Measurements from ENCODE around the gene RAB1B.

Gene RAB1B

GRCh38 chr11:66268244-66268951, at the start of gene RAB1B:
RAB1B (plus strand) TSS chr11:66268639; CDS start chr11:66268680, 41 bp downstream.
- peak; percentile 100 for DNase-seq (ENCODE audit: low read depth)

- no peak for DNase-seq (ENCODE audit: low read depth)
Observed at GRCh38 chr11:66218846-66219620, 49.4 kb upstream of the RAB1B start.

GRCh38 chr11:66219846-66220565, 48.4 kb upstream of the RAB1B start:
- DNase-seq (ENCODE audit: low read depth): no peak

- no peak for DNase-seq (ENCODE audit: low read depth)
Observed at GRCh38 chr11:66220566-66220935, 47.9 kb upstream of the RAB1B start.

GRCh38 chr11:66221012-66221411, 47.4 kb upstream of the RAB1B start:
- no peak for DNase-seq (ENCODE audit: low read depth)

- DNase-seq (ENCODE audit: low read depth): no peak
Observed at GRCh38 chr11:66221726-66222236, 46.7 kb upstream of the RAB1B start.

- peak; percentile 85 for DNase-seq (ENCODE audit: low read depth)
Observed at GRCh38 chr11:66222358-66223149, 45.9 kb upstream of the RAB1B start.

- no peak for DNase-seq (ENCODE audit: low read depth)
Observed at GRCh38 chr11:66224226-66224855, 44.1 kb upstream of the RAB1B start.

- no peak for DNase-seq (ENCODE audit: low read depth)
Observed at GRCh38 chr11:66225066-66225465, 43.4 kb upstream of the RAB1B start.

- no peak for DNase-seq (ENCODE audit: low read depth)
Observed at GRCh38 chr11:66226101-66226500, 42.3 kb upstream of the RAB1B start.

- DNase-seq (ENCODE audit: low read depth): no peak
Observed at GRCh38 chr11:66227700-66228099, 40.7 kb upstream of the RAB1B start.

- no peak for DNase-seq (ENCODE audit: low read depth)
Observed at GRCh38 chr11:66228521-66228920, 39.9 kb upstream of the RAB1B start.

GRCh38 chr11:66230156-66230555, 38.3 kb upstream of the RAB1B start:
- no peak for DNase-seq (ENCODE audit: low read depth)

- DNase-seq (ENCODE audit: low read depth): no peak
Observed at GRCh38 chr11:66230978-66231377, 37.5 kb upstream of the RAB1B start.

GRCh38 chr11:66231561-66231960, 36.9 kb upstream of the RAB1B start:
- DNase-seq (ENCODE audit: low read depth): no peak

GRCh38 chr11:66232769-66233168, 35.7 kb upstream of the RAB1B start:
- no peak for DNase-seq (ENCODE audit: low read depth)

- no peak for DNase-seq (ENCODE audit: low read depth)
Observed at GRCh38 chr11:66233301-66233700, 35.1 kb upstream of the RAB1B start.

GRCh38 chr11:66235141-66235540, 33.3 kb upstream of the RAB1B start:
- DNase-seq (ENCODE audit: low read depth): no peak

GRCh38 chr11:66237867-66238266, 30.6 kb upstream of the RAB1B start:
- no peak for DNase-seq (ENCODE audit: low read depth)

- DNase-seq (ENCODE audit: low read depth): no peak
Observed at GRCh38 chr11:66238786-66239413, 29.5 kb upstream of the RAB1B start.

GRCh38 chr11:66239511-66239910, 28.9 kb upstream of the RAB1B start:
- DNase-seq (ENCODE audit: low read depth): no peak
